Left ventricle myocardium superior (tissue), 1 donor: ENCODE data around the gene SENP1. TPM values are rescaled to one million over a fixed set of nuclear protein-coding genes. Genes with fewer than 3 reads are reported as not detected.

Experiments
- ATAC-seq: fragments of 200-7000 bp; cut with Tn5 transposase; one replicate; pipeline ENCODE4 v1.9.1; 2020; ENCODE audit warnings: mild to moderate bottlenecking, moderate library complexity
- DNase-seq: peaks from one replicate; pipeline ENCODE4 v3.0.0-alpha.2; 2020
- intact Hi-C: fragments of 100-400 bp; cut with micrococcal nuclease; formaldehyde crosslinking; loops from one replicate; pipeline ENCODE4 v1.11.0; 2022
- total RNA-seq: library from RNA; stranded (reverse); fragmentation: NEBNext Ultra II Directional; extraction: Animal tissue kit (Norgen Biotek cat#: 25700); gene quantifications from one replicate; pipeline ENCODE4 v1.2.1, GENCODE V29; 2021
- donor health status: DM: no; HTN: yes; CAD: no; lungs with severe emphysema.

SENP1 gene
- total RNA-seq, 1 donor from 2014 or later: 7.6 TPM

DNA sequence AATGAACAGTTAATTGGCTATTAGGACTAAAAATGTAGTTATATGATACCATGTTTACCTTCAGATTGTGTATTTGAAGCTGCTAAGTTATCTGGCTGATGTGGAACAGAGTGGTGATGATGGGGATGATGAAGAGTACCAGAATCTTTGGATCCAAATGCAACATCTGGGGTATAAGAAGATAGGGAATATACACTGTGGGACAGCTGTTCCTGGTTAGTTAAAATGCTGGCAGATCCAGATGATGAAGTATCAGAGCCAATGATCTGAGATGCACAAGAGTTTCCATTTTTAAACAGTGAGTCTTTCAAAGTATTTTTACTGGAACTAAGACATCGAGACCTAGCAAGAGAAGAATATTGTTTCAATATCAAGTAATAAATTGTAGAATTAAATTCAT lies 31.6 kb downstream of the SENP1 start:
- intact Hi-C loops: no loop called here
- DNase-seq: no peak
- no peak for ATAC-seq

DNA sequence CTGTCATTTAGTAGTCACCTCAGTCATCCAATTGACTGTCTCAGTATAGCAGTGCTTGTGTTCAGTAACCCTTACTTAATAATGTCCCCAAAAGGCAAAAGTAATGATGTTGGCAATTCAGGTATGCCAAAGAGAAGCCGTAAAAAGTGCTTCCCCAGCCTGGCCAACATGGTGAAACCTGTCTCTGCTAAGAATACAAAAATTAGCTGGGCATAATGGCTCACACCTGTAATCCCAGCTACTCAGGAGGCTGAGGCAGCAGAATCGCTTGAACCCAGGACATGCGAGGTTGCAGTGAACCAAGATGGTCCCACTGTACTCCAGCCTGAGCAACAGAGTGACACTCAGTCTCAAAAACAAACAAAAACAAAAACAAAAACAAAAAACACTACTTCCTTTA lies 33.6 kb downstream of the SENP1 start:
- no peak for ATAC-seq
- intact Hi-C loops: no loop called here

DNA sequence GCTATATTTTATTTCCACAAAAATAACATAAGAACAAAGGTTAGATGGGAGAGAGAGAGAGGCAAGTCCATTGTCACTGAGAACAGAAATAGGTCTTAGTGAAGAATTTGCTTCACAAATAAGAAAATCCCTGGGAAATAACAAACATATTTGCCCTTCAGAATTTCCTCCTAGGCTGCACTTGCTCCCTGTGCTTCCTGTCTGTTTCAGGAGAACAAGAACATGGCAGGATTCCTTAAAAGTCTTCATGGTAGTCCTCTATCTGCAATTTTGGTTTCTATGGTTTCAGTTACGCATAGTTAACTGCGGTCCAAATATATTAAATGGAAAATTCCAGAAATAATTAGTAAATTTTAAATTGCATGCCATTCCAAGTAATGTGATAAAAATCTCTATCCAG lies 34.1 kb downstream of the SENP1 start:
- DNase-seq: no peak
- intact Hi-C loops: no loop called here
- no peak for ATAC-seq

More for the DNA sequence above, 33.6 kb downstream of the SENP1 start:
- DNase-seq: no peak

DNA sequence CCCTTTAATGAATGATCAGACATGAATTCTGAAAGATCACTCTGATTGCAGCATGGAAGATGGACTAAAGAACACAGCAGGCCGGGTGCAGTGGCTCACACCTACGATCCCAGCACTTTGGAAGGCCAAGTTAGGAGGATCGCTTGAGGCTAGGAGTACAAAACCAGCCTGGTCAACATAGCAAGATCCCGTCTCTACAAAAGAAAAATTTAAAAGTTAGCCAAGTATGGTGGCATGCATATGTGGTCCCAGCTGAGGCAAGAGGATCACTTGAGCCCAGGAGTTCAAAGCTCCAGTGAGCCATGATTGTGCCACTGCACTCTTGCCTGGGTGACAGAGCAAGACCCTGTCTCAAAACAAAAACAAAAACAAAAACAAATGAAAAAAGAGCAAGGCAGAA lies 35.1 kb downstream of the SENP1 start:
- DNase-seq (no peak), ATAC-seq (no peak)
- intact Hi-C loops: no loop called here

DNA sequence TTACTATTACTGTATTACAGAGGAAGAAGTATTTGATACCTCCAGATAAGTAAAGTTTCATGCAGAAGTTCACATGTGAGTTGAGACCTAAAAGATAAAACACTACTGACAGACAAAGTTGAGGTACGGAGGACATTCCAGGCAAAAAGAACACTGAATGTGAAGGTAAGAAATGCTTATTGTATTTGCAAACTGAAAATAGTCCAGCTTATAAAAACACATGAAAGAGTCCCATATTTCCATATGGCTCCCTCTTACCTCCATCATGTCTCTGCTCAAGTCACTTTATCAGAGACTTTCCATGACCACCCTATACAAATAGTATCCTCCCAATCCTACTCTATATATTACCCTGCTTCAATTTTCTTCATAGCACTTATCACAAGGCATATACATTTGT lies 35.8 kb downstream of the SENP1 start:
- ATAC-seq (no peak), DNase-seq (no peak)
- intact Hi-C loops: no loop called here

DNA sequence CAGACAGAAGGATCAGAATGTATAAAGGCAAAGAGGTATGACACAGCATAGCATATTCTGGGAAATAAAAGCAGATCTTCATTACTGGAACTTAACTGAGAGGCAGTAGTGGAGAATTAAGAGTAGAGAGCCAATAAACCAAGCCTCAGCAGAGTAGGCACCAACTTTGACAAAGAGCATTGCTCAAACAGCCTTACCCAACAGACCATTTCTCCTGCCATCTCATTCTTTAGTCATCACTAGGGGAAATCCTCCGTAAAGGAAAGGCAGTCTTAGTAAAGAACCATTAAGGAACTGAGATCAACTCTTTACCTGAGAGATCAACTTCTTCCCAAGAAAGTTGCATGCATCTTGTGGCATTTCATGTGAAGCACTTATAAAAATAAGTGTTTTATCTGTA lies 36.6 kb downstream of the SENP1 start:
- intact Hi-C loops: no loop called here
- DNase-seq: no peak
- no peak for ATAC-seq

DNA sequence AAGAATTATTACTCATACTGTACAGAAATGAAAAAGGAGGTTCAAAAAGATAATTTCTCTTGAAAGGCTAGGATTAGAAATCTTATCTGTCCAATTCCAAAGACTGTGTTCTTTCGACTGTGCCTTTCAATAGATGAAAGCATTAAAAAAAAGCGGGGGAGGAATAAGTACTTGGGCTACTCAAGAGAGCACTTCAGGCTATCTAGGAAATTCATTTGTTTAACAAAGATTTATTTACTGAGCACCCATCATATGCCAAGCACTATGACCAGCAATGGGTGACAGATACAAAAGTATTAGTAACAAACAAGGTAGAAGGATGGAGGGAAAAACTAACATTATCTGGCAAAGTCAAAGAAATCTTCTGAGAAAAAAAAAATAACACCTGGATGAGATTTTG lies 37.4 kb downstream of the SENP1 start:
- DNase-seq (no peak), ATAC-seq (no peak)
- intact Hi-C loops: no loop called here

DNA sequence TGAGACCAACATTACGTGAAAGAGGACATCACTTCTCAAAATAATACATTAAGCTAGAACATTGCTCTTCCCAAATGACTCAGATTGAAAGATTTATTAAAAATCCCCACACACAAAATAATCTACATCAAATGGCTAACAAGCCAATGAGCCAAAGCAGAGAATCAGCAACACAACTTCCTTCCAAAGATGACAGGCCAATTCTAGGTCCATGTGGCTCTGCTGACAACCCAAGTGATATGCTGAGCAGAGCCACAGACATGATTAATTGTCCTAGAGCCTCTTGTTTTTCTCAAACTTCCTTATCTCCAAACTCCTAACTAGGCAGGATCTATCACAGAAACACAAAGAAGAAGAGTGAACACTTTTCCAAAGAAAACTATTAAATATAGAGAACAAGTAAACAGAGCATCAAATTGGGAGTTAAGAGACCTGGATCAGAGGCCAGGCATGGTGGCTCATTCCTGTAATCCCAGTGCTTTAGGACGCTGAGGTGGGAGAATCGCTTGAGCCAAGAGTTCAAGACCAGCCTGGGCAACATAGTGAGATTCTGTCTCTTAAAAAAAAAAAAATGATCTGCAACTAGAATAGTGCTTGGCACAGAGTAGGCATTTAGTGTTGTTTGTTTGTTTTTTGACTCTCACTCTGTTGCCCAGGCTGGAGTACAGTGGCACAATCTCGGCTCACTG lies 38.5 kb downstream of the SENP1 start:
- intact Hi-C loops: no loop called here

DNA sequence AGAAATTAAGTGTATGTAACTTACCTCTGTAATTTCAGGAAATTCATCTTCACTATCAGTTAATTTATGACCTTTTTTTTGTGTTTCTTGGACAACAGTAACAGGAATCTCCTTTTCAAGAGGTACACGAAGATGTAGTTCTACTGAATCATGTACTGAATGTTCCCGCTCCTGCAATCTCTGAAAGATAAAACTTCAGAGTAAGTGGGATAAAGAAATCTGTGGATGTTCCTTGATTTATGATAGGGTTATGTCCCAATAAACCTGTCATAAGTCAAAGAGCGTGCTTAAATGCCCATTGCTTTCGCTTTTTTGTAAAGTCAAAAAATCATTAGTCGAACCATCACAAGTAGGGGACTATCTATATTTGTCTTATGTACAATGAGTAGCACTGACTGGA lies 40.8 kb downstream of the SENP1 start:
- no peak for DNase-seq
- ATAC-seq: no peak
- intact Hi-C loops: no loop called here

More for the DNA sequence above, 38.5 kb downstream of the SENP1 start:
- ATAC-seq (no peak), DNase-seq (no peak)

DNA sequence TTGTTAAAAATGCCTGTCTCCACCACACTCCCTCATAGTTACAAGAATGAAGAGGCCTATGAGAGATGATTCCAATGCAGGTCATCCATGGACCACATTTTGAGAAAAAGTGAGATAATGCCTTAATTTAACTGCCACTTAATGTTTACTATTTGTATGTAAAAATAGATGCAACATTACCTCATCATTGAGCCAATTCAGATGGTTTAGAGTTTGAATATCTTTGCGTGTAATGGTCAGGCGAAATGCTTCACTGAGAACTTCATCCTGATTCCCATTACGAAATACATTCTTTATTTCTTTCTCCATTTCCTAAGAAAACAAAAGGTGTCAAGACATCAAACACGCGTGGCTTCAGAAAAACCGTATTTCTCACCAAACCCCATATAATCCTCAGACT lies 42.3 kb downstream of the SENP1 start:
- ATAC-seq (no peak), DNase-seq (no peak)
- intact Hi-C loops: no loop called here

DNA sequence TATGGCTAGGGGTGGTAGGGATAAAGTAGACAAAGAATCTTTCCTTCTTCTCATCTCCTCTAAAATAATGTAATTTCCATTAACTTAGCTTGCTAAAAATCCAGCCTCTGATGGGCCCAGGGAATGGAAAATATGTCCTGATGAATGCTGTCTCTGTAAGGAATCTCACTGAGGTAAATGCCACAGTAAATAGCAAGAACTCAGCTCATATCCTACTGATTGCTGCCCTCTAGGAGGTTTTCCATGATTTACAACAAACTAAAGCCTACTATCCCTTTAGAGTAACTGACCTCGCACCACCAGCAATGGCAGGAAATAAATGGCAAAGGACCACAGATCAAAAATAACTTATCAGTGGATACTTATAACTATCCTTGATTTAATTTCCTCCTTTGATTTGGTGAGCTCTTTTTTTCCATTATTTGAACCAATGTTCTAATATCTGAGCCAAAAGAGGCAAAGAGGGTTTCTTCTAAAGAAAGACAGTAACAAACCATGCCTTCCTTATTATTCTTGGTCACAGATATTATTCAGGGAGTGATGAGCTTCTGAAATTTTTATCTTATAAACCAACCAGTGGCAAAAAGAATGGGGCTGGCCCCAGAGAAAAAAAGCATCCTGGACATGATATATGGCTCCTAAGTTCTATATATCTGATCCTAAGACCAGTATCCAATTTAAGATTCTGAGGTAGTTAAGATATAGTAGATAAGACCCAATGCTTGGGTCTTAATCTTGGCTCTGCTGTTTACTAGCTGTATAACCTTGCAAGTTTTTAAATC lies 43.8 kb downstream of the SENP1 start:
- DNase-seq (no peak), ATAC-seq (no peak)
- intact Hi-C loops: no loop called here

DNA sequence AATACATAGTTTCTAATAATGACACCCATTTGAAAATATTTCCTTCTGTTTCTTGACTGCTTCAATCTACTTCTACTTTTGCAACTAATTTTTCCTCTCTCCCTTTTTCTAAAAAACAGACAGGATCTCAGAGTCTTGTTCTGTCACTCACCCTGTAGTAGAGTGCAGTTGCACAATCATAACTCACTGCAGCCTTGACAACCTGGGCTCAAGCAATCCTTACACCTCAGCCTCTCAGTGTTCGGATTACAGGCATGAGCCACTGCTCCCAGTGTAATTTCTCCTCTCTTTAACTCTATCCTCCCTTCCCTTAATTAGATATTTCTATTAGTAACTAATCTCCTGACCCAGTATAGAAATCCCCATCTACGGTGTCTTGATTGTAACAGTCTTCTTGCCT lies 45.4 kb downstream of the SENP1 start:
- ATAC-seq: no peak
- intact Hi-C loops: no loop called here
- no peak for DNase-seq

DNA sequence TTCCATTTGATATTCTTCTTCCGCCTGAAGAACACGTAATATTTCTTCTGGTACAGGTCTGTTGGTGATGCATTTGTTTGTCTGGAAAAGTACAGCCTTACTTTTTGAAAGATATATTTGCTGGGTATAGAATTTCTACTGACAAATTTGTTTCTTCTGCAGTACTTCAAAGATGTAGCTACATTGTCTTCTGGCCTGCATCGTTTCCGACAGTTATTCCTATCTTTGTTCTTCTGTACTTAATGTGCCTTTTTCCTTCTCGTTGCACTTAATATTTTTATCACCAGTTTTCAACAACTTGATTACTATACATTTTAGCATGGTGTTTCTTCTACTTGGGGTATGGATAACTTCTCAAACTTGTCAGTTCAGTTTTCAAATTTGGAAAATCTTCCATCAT lies 47.1 kb downstream of the SENP1 start:
- no peak for ATAC-seq
- DNase-seq: no peak
- intact Hi-C loops: no loop called here

DNA sequence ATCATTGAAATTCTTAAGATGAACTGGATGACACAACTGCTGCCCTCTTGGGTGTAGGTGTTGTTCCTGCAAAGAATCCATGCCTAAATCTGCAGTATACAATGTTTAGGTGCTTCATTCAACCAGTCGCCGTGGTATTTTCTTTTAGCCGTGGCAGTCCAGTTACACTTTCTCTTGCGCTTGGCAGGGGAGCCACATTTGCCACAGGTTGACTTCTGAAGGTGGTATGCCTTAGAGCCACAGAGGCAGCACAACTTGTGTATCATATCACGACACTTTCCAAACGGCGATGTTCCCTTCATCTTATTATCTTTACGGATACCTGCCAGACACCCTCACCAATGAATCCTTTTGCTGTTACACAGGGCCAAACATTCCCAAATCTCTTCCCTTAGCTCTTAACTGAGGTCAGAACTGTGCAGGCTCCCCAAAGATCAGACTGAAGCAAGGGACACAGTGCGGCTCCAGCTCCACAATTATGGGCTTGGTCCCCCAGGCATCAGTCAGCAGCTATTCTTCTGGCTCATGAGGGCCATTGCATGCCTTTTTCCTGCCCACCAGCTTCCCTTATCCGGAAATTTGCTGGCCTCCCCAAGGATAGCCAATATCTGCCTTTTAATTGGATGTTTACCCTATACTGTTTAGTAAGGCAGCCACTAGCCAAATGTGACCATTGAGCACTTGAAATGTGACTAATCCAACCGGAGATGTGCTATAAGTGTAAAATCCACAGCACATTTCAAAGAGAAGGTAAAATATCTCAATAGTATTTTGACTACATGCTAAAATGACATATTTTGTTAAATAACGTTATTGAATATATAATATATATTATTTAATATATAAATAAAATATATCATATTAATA lies 50.7 kb downstream of the SENP1 start:
- no peak for DNase-seq
- no peak for ATAC-seq
- intact Hi-C loops: no loop called here

DNA sequence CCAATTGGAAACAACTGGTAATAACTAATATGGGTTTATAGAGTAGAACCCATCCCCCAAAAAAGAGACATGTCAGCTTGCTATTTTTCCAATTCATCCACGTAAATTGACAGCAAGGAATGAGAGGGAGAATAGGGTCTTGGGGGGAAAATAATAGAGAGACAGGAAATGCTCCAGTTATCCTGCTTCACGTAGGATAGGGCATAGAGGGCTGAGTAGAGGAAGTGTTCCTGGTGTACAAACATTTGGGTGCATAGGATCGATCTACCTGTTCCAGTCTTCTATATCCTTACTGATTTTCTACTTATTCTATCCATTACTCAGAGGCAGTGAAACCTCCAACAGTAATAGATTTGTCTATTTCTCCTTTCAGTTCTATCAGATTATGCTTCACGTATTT lies 52.0 kb downstream of the SENP1 start:
- intact Hi-C loops: no loop called here
- no peak for ATAC-seq

DNA sequence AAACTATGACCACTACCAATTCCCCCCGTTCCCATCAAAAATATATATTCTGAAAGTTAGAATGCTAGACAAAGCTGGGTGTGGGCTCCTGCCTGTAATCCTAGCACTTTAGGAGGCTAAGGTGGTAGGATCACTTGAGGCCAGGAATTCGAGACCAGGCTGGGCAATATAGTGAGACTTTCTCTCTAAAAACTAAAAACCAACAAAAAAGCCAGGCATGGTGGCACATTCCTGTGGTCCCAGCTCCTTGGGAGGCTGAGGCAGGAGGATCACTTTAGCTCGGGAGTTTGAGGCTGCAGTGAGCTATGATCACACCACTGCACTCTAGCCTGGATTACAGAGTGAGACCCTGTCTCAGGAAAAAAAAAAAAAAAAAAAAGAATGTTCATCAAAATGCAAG lies 52.8 kb downstream of the SENP1 start:
- intact Hi-C loops: no loop called here
- DNase-seq: no peak
- no peak for ATAC-seq

More for the DNA sequence above, 52.0 kb downstream of the SENP1 start:
- no peak for DNase-seq

DNA sequence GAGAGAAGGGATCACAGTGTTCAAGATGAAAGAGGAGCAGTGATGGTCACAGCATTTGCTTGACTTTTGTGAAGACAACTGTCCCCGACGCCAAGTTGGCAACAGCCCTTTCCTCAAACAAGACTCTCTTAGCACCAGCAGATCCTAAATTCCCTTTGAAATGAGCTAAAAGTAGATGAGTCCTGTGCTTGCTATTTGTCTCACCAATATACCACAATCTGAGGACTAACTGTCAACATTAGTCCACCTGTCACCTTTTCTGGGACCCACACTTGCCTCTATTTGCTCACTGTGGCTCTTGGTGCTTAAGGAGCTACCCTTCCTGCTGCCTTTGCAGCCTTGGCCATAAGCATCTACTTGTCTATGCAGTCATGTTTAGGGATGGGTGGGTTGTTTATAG lies 54.2 kb downstream of the SENP1 start:
- intact Hi-C loops: no loop called here
- no peak for DNase-seq
- ATAC-seq: no peak

DNA sequence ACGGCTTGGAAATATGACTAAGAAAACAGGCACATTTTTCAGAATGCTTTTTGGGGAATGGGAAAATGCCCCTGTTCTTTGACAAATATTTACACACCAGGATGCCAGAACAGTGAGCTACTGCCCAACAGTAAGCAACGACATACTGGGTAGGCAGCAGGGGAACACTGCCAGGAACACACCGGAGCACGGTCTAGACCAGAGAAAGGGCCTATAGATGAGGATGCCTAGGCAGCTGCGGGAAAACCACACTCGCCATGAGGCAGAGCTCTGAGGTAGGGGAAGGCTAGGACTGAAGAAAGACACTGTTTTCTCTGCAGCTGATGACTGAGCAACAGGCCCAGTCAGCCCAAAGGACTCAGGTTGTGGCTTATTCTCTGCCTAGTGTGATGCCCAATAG lies 55.7 kb downstream of the SENP1 start:
- DNase-seq: no peak
- ATAC-seq: no peak
- intact Hi-C loops: no loop called here

DNA sequence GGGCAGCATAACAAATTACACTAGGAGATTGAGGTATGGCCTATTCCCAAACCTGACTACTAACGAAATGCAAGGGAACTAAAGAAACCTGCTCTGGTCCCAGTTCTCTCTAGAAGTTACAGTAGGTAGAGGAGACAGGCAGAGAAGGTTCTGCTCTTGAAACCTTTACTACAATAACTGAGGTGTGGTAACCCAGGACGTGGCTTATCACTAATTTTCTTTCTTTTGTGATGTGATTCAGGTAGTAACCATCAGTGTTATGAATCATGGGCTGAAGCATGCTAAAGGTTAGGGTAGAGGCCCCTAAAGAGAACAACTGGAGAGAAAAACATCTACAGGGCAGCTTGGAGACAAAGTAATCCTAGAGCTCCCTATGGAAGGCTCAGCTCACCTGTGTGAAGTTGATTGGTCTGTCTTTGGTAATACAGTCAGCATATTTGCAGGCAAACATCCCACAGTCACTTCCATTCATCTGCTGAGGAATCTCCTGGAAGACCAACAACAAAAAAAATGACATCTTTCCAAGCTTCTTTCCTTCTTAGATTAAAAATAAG lies 59.8 kb downstream of the SENP1 start:
- no peak for ATAC-seq
- DNase-seq: no peak
- intact Hi-C loops: no loop called here
